Esophagus muscularis mucosa (tissue), 2 donors: ENCODE results near the gene ZNF101.

Experiments
- POLR2A ChIP-seq: fragments of 450-650 bp; IDR thresholded peaks from one replicate; pipeline ENCODE4 v1.6.1; 2017; ENCODE audit warnings: antibody characterized with exemption, moderate library complexity, mild to moderate bottlenecking, low read depth
- POLR2AphosphoS5 ChIP-seq, 2 donors: sonication (generic); formaldehyde crosslinking; IDR thresholded peaks; one replicate each; pipeline ENCODE4 v1.6.1; 2017; ENCODE audit warnings: antibody characterized with exemption in 2 of 2

DNA sequence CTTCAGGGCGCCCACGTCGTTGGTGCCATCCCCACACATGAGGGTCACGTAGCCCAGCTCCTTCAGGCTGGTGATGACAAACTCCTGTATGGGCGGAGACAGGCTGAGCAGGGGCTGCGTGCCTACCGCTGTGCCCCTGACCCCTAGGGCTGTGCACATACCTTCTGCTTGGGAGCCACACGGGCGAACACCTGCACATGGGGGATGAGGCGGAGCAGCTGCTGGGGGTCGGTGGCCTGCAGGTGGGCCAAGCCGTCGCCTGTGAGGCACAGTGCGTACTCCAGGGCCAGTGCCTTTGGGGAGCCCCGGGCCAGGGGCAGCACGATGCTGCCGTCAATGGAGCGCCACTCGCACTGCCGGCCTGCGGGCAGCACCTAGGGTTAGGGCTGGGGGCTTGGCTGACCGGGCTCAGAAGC, 19.1 kb upstream of the ZNF101 start:
- no peak for TF ChIP-seq POLR2A
- TF ChIP-seq POLR2AphosphoS5 (IDR thresholded peaks at IDR 0.05): no peak
